ENCODE results near the gene CAPN8. TPM values are rescaled to one million over a fixed set of nuclear protein-coding genes. Genes with fewer than 3 reads are reported as not detected.

CAPN8 gene
- total and polyA plus RNA-seq, 2 donors, result 0.38 to 2.6 TPM

DNA sequence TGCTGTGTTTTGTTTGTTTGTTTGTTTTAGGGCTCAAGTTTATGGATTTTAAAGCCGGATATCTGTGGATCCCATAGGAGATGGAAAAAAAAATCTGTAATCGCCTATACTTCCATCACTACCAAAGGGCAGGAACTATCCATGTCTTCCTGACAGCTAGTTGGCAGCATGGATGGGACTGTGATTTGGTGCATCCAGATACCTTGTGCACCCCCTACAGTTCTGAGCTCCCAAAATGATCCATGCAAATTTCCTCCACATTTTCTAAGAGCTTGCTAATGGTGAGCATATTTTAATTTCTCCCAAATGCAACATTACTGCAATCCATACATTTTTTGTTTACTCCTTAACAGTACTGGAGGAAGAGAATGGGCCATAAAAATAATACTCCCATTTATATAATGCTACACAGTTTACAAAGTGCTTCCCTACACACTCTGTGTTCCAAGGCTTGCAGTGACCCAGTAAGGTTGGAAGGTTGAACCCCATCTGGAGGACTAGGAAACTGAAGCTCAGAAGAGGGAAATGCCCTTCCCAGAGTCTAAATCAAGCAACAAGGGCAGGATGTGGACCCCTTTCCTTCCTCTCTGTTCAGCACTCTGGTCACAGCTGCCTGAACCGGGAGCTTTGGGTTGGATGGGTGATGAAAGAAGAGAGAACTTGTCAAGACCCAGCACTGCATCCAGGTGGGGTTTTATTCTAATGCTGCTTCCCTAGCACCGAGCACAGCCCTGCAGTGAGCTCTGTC lies 48.0 kb downstream of the CAPN8 start:
- no peak for DNase-seq (ENCODE audit: low read depth in 6 of 9, low spot score in 9 of 9)
- H3K27ac ChIP-seq (ENCODE audit: low read depth in 1 of 2, low read length in 1 of 2), result no peak overlapping the region
- no peak overlapping the region for H3K4me3 ChIP-seq (ENCODE audit: low read length in 2 of 2)
- WGBS, result 53% methylated on average over 4 of the region's 4 CpGs
- no peaks in the 10 kb centered on the region for H3K9me3 ChIP-seq (ENCODE audit: control insufficient read depth in 2 of 2, insufficient read depth in 1 of 2, low read length in 1 of 2)
- H3K4me1 ChIP-seq (ENCODE audit: control insufficient read depth in 2 of 2, insufficient read depth in 2 of 2, low read length in 2 of 2), result no peaks in the 10 kb centered on the region
- no peaks in the 10 kb centered on the region for H3K27me3 ChIP-seq (ENCODE audit: control insufficient read depth in 2 of 2, insufficient read depth in 1 of 2, low read length in 1 of 2)
- no peaks in the 10 kb centered on the region for H3K36me3 ChIP-seq (ENCODE audit: control insufficient read depth in 2 of 2, insufficient read depth in 2 of 2, low read length in 1 of 2)

DNA sequence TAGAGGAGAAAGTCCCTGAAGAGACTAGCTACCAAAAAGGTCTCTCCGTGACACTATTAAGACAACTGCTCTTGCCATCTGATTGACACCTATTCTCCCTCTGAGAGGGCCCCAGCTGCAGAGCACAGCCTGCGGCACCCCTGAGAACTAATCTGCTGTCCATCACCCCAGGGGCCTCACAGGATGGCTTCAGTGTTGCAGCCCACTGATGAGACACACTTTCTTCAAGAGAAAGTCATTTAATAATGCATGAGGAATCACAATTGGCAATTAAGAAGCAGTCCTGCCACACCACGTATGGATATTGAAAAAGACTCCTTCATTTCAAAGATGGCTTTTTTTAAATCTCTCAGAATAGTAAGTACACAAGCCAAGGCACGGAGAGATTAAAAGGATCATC lies 48.9 kb downstream of the CAPN8 start:
- 96% methylated on average over 4 of the region's 4 CpGs for WGBS
- Histone ChIP-seq H3K27me3 (ENCODE audit: control insufficient read depth in 2 of 2, insufficient read depth in 1 of 2, low read length in 1 of 2) (no peaks in the 10 kb centered on the region), H3K36me3 (ENCODE audit: control insufficient read depth in 2 of 2, insufficient read depth in 2 of 2, low read length in 1 of 2) (no peaks in the 10 kb centered on the region), H3K4me1 (ENCODE audit: control insufficient read depth in 2 of 2, insufficient read depth in 2 of 2, low read length in 2 of 2) (no peaks in the 10 kb centered on the region), H3K9me3 (ENCODE audit: control insufficient read depth in 2 of 2, insufficient read depth in 1 of 2, low read length in 1 of 2) (no peaks in the 10 kb centered on the region), H3K4me3 (ENCODE audit: low read length in 2 of 2) (no peak overlapping the region), H3K27ac (ENCODE audit: low read depth in 1 of 2, low read length in 1 of 2) (no peak overlapping the region)
- DNase-seq (ENCODE audit: low read depth in 6 of 9, low spot score in 9 of 9), result no peak

DNA sequence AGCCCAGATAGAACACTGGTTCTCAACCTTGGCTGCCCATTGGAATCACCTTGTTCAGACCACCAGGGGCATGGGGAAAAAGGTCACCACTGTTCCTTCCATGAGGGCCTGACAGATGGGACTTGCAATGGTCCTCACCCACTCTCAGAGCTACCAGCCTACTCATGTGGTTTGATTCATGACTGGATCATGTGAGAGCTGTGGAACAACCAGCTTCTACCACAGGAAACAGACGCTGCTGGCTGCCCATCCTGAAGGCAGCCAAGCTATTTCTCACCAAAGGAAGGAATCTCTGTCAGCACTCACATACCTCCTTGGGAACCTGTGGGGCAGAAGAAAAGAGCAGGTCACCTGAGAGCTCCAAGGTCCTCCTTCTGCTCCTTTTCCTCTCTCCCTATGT lies 53.6 kb downstream of the CAPN8 start:
- no peaks in the 10 kb centered on the region for H3K4me1 ChIP-seq (ENCODE audit: control insufficient read depth in 2 of 2, insufficient read depth in 2 of 2, low read length in 2 of 2)
- DNase-seq (ENCODE audit: low read depth in 6 of 9, low spot score in 9 of 9), result no peak
- H3K36me3 ChIP-seq (ENCODE audit: control insufficient read depth in 2 of 2, insufficient read depth in 2 of 2, low read length in 1 of 2), result no peaks in the 10 kb centered on the region
- 0% methylated on average over 1 of the region's 1 CpG for WGBS
- H3K27ac ChIP-seq (ENCODE audit: low read depth in 1 of 2, low read length in 1 of 2), result no peak overlapping the region
- no peak overlapping the region for H3K4me3 ChIP-seq (ENCODE audit: low read length in 2 of 2)
- H3K9me3 ChIP-seq (ENCODE audit: control insufficient read depth in 2 of 2, insufficient read depth in 1 of 2, low read length in 1 of 2), result no peaks in the 10 kb centered on the region
- H3K27me3 ChIP-seq (ENCODE audit: control insufficient read depth in 2 of 2, insufficient read depth in 1 of 2, low read length in 1 of 2), result no peaks in the 10 kb centered on the region

DNA sequence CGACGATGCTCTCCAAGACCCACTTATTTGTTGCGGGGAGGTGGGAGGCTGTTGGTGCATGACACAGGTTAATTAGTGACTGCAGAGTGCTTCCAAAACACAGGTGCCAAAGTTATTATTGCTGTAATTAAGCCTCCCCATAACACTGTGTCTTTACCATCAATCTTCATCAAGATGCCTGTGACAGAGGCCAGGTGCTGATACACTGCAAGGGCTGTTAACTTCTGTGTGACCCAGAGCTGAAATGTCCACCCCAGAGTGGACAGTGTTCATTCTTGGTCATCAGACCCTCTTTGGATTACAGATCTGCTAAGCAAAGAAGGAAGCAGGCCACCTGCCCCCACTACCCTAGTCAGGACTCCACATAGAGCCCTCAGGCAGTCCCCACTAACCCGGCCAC lies 55.5 kb downstream of the CAPN8 start:
- DNase-seq (ENCODE audit: low read depth in 6 of 9, low spot score in 9 of 9), result no peak
- no peaks in the 10 kb centered on the region for H3K36me3 ChIP-seq (ENCODE audit: control insufficient read depth in 2 of 2, insufficient read depth in 2 of 2, low read length in 1 of 2)
- WGBS, result 97% methylated on average over 4 of the region's 4 CpGs
- no peak overlapping the region for H3K4me3 ChIP-seq (ENCODE audit: low read length in 2 of 2)
- no peak overlapping the region for H3K27ac ChIP-seq (ENCODE audit: low read depth in 1 of 2, low read length in 1 of 2)
- no peaks in the 10 kb centered on the region for H3K27me3 ChIP-seq (ENCODE audit: control insufficient read depth in 2 of 2, insufficient read depth in 1 of 2, low read length in 1 of 2)
- no peaks in the 10 kb centered on the region for H3K4me1 ChIP-seq (ENCODE audit: control insufficient read depth in 2 of 2, insufficient read depth in 2 of 2, low read length in 2 of 2)
- H3K9me3 ChIP-seq (ENCODE audit: control insufficient read depth in 2 of 2, insufficient read depth in 1 of 2, low read length in 1 of 2), result no peaks in the 10 kb centered on the region

DNA sequence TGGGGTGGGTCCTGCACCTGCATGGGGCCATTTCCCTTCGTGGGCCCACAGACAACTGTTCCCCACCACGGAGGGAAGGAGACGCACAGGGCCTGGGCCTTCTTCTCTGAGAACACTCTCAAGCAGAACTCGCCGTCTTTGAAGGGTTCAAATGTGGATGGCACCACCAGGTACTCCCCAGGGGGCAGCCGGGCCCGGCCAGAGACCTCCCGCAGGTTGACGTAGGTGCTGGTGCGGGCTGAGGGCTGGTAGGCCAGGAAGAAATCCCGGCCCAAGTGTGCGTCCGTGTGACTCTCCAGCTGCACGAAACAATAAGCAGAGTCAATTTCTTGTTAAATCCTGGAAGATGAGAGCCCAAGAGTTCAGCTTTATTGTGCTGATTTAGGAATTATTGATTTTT lies 56.4 kb downstream of the CAPN8 start:
- H3K4me1 ChIP-seq (ENCODE audit: control insufficient read depth in 2 of 2, insufficient read depth in 2 of 2, low read length in 2 of 2), result no peaks in the 10 kb centered on the region
- DNase-seq (ENCODE audit: low read depth in 6 of 9, low spot score in 9 of 9), result no peak
- no peak overlapping the region for H3K4me3 ChIP-seq (ENCODE audit: low read length in 2 of 2)
- no peaks in the 10 kb centered on the region for H3K9me3 ChIP-seq (ENCODE audit: control insufficient read depth in 2 of 2, insufficient read depth in 1 of 2, low read length in 1 of 2)
- no peak overlapping the region for H3K27ac ChIP-seq (ENCODE audit: low read depth in 1 of 2, low read length in 1 of 2)
- 90% methylated on average over 14 of the region's 14 CpGs for whole genome bisulfite sequencing
- H3K27me3 ChIP-seq (ENCODE audit: control insufficient read depth in 2 of 2, insufficient read depth in 1 of 2, low read length in 1 of 2), result no peaks in the 10 kb centered on the region
- no peaks in the 10 kb centered on the region for H3K36me3 ChIP-seq (ENCODE audit: control insufficient read depth in 2 of 2, insufficient read depth in 2 of 2, low read length in 1 of 2)

DNA sequence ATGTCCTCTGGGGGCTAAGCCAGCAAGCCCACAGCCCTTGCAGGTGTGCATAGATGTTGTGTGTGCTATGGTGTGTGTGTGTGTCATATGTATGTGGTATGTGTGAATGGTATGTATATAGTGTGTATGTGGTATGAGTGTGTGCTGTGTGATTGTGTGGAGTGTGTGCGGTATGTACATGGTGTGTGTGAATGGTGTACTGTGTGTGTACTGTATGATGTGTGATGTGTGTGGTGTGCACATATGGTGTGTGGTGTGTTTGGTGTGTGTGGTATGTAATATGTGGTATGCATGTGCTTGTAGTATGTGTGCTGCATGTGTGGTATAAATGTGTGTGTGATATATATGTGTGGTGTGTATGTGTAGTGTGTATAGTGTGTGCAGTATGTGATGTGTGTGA lies 107.0 kb downstream of the CAPN8 start:
- DNase-seq (ENCODE audit: low read depth in 6 of 9, low spot score in 9 of 9), result no peak
- H3K27me3 ChIP-seq (ENCODE audit: control insufficient read depth in 2 of 2, insufficient read depth in 1 of 2, low read length in 1 of 2), result no peaks in the 10 kb centered on the region

DNA sequence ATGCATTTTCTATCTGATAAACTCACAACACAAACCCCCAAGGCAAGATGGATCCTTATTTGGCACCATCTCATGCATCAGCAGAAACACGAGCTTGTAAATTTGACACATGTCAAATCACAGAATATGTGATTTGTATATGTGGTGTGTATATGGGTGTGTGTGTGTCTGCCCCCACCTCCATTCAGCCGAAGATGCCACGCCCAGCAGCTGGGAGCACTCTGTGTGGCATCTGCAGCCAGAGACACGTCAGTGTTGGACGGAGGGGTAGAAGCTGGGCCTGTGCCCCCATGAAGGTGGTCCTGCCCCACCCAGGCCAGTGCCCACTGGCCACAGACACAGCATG lies 108.4 kb downstream of the CAPN8 start:
- H3K36me3 ChIP-seq (ENCODE audit: control insufficient read depth in 2 of 2, insufficient read depth in 2 of 2, low read length in 1 of 2), result no peaks in the 10 kb centered on the region
- no peaks in the 10 kb centered on the region for H3K27me3 ChIP-seq (ENCODE audit: control insufficient read depth in 2 of 2, insufficient read depth in 1 of 2, low read length in 1 of 2)
- H3K4me3 ChIP-seq (ENCODE audit: low read length in 2 of 2), result no peak overlapping the region
- WGBS, result 87% methylated on average over 5 of the region's 5 CpGs
- DNase-seq (ENCODE audit: low read depth in 6 of 9, low spot score in 9 of 9), result no peak
- H3K27ac ChIP-seq (ENCODE audit: low read depth in 1 of 2, low read length in 1 of 2), result no peak overlapping the region
- H3K4me1 ChIP-seq (ENCODE audit: control insufficient read depth in 2 of 2, insufficient read depth in 2 of 2, low read length in 2 of 2), result no peaks in the 10 kb centered on the region
- H3K9me3 ChIP-seq (ENCODE audit: control insufficient read depth in 2 of 2, insufficient read depth in 1 of 2, low read length in 1 of 2), result no peaks in the 10 kb centered on the region

More for the DNA sequence above, 107.0 kb downstream of the CAPN8 start:
- Histone ChIP-seq H3K36me3 (ENCODE audit: control insufficient read depth in 2 of 2, insufficient read depth in 2 of 2, low read length in 1 of 2) (no peaks in the 10 kb centered on the region), H3K4me3 (ENCODE audit: low read length in 2 of 2) (no peak overlapping the region), H3K4me1 (ENCODE audit: control insufficient read depth in 2 of 2, insufficient read depth in 2 of 2, low read length in 2 of 2) (no peaks in the 10 kb centered on the region), H3K9me3 (ENCODE audit: control insufficient read depth in 2 of 2, insufficient read depth in 1 of 2, low read length in 1 of 2) (no peaks in the 10 kb centered on the region), H3K27ac (ENCODE audit: low read depth in 1 of 2, low read length in 1 of 2) (no peak overlapping the region)
- WGBS, result 99% methylated on average over 1 of the region's 1 CpG

DNA sequence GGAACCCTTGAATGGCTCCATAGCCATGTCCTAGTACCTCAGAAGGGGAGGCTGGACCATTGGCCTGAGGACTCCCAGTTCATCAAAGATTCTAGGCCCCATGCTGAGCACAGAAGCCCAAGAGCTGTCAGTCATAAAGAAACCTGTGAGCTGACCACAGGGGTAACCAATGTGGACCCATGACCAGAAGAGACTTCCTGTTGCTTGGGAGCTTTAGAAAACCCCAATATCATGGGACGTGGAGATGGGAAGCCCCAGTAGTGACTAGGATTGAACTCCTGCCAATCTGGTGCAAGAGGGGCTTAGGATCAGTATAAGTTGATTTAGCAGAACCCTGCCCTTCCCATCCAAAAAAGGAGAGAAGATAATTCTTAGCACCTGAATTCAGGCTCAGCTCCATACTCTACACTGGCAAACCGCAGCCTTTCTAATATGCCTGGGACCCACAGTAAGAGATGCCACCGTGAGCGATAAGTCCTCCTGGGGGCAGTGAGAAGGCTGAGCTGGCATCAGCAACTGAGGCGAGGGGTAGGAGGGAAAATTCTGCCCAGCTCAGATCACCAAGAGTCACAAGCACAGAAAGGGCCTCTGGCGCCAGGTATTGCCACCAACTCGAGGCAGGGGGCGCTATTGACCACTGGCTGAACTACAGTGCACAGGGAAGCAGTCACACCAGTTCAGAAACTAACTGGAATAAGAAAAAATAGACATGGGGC lies 108.9 kb downstream of the CAPN8 start:
- Histone ChIP-seq H3K9me3 (ENCODE audit: control insufficient read depth in 2 of 2, insufficient read depth in 1 of 2, low read length in 1 of 2) (no peaks in the 10 kb centered on the region), H3K4me3 (ENCODE audit: low read length in 2 of 2) (no peak overlapping the region), H3K36me3 (ENCODE audit: control insufficient read depth in 2 of 2, insufficient read depth in 2 of 2, low read length in 1 of 2) (no peaks in the 10 kb centered on the region), H3K27me3 (ENCODE audit: control insufficient read depth in 2 of 2, insufficient read depth in 1 of 2, low read length in 1 of 2) (no peaks in the 10 kb centered on the region), H3K27ac (ENCODE audit: low read depth in 1 of 2, low read length in 1 of 2) (no peak overlapping the region), H3K4me1 (ENCODE audit: control insufficient read depth in 2 of 2, insufficient read depth in 2 of 2, low read length in 2 of 2) (no peaks in the 10 kb centered on the region)
- DNase-seq (ENCODE audit: low read depth in 6 of 9, low spot score in 9 of 9), result peak in 2 of 9 donors; percentile 24 to 33
- WGBS, result 66% methylated on average over 8 of the region's 8 CpGs

DNA sequence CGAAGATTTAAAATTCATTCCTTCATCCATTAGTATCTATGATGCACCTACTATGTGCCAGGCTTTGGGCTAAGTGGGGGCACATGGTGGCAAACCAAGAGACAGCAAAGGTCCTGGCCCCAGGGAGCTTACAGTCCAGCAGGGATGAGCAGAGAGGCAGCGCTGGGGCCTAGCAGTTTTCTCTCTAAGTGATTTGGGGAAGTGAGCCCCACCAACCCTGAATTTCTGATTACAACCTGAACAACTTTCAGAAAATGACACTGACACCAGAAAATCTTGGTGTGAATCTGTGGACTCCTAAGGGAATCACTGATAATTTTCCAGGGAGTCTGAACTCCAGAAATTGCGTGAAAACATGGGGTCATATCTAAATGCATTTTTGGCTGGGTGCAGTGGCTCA lies 111.5 kb downstream of the CAPN8 start:
- no peak for DNase-seq (ENCODE audit: low read depth in 6 of 9, low spot score in 9 of 9)
- no peaks in the 10 kb centered on the region for H3K36me3 ChIP-seq (ENCODE audit: control insufficient read depth in 2 of 2, insufficient read depth in 2 of 2, low read length in 1 of 2)
- peaks cover 0 to 3% of the 10 kb centered on the region in 2 donors for H3K27me3 ChIP-seq (ENCODE audit: control insufficient read depth in 2 of 2, insufficient read depth in 1 of 2, low read length in 1 of 2)
- H3K27ac ChIP-seq (ENCODE audit: low read depth in 1 of 2, low read length in 1 of 2), result no peak overlapping the region
- H3K4me1 ChIP-seq (ENCODE audit: control insufficient read depth in 2 of 2, insufficient read depth in 2 of 2, low read length in 2 of 2), result no peaks in the 10 kb centered on the region
- no peak overlapping the region for H3K4me3 ChIP-seq (ENCODE audit: low read length in 2 of 2)
- no peaks in the 10 kb centered on the region for H3K9me3 ChIP-seq (ENCODE audit: control insufficient read depth in 2 of 2, insufficient read depth in 1 of 2, low read length in 1 of 2)
- WGBS, result 97% methylated on average over 3 of the region's 3 CpGs
